SK-N-SH treated with all-trans-retinoic acid at 6 μM for 48 hours (cell line): ENCODE measurements around the gene CPB1.

Experiments
- RARB ChIP-seq: fragments of 250-450 bp; sonication (Bioruptor Pico); IDR thresholded peaks from 2 replicates; pipeline ENCODE4 v1.8.0; 2021; ENCODE audit warnings: mild to moderate bottlenecking, moderate library complexity
- ZC3H10 ChIP-seq: fragments of 250-450 bp; sonication (Bioruptor Pico); IDR thresholded peaks from 2 replicates; pipeline ENCODE4 v1.5.1; 2021; ENCODE audit warnings: mild to moderate bottlenecking, moderate library complexity
- TF ChIP-seq, protein P1 (sequence below): fragments of 250-450 bp; sonication (Bioruptor Pico); IDR thresholded peaks from 2 replicates; pipeline ENCODE4 v1.5.1; 2020; ENCODE audit warnings: low read depth, mild to moderate bottlenecking, moderate library complexity

DNA sequence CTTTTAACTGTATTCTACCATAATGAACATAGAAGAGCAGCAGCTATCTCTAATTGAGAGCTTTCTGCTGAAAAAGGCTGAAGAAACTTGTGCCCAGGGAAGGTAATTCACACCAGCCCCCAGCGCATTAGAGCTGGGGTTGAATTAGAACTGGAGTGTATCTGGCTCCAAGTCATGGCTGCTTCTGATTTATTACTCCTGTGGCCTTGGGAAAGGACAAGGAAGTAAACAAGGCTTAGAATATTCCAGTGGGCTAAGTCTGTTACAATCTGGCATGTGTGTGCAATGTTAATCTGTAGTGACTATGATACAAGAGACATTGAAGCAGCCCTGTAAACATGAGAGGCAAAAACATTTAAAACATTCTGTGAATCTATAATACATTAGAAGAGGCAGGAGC, 55.6 kb downstream of the CPB1 start:
- TF ChIP-seq, protein P1, sequence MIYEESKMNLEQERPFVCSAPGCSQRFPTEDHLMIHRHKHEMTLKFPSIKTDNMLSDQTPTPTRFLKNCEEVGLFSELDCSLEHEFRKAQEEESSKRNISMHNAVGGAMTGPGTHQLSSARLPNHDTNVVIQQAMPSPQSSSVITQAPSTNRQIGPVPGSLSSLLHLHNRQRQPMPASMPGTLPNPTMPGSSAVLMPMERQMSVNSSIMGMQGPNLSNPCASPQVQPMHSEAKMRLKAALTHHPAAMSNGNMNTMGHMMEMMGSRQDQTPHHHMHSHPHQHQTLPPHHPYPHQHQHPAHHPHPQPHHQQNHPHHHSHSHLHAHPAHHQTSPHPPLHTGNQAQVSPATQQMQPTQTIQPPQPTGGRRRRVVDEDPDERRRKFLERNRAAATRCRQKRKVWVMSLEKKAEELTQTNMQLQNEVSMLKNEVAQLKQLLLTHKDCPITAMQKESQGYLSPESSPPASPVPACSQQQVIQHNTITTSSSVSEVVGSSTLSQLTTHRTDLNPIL = no peak
- TF ChIP-seq RARB (CRISPR knock-in tag) = no peak
- no peak for TF ChIP-seq ZC3H10 (CRISPR knock-in tag)
